Keratinocyte (primary cell): ENCODE results near the gene SYCP1. TPM values are rescaled to one million over a fixed set of nuclear protein-coding genes. Genes with fewer than 3 reads are reported as not detected.

Experiments used
- DNase-seq: peaks from one replicate; pipeline ENCODE4 v3.0.0-alpha.2; 2011; ENCODE audit warnings: low read depth, missing footprints, low spot score
- FAIRE-seq: peaks from 2 replicates; lab custom pipeline; 2011; peaks lifted over from hg19 to GRCh38; lab: Jason Lieb, UNC
- H2AFZ ChIP-seq: 2 replicates; pipeline ENCODE4 v1.6.0; 2012; ENCODE audit warnings: low read length, control low read depth, inconsistent platforms; ENCODE audit not compliant: control insufficient read depth
- H3K27ac ChIP-seq: 2 replicates; pipeline ENCODE4 v1.5.1; 2011; ENCODE audit warnings: low read length; ENCODE audit not compliant: control insufficient read depth, insufficient read depth
- H3K27me3 ChIP-seq: 3 replicates; pipeline ENCODE4 v1.6.0; 2011; ENCODE audit warnings: low read length; ENCODE audit not compliant: control insufficient read depth, insufficient read depth; ENCODE audit errors: extremely low read depth
- H3K36me3 ChIP-seq, 2 experiments: 2 replicates in 1 of 2; 3 replicates in 1 of 2; pipeline ENCODE4 v1.5.1; 2011; ENCODE audit warnings: low read length in 2 of 2, mild to moderate bottlenecking in 1 of 2; ENCODE audit not compliant: control insufficient read depth in 2 of 2, insufficient read depth in 2 of 2; ENCODE audit errors: extremely low read depth in 1 of 2
- H3K4me1 ChIP-seq: 3 replicates; pipeline ENCODE4 v1.5.1; 2011; ENCODE audit warnings: low read length; ENCODE audit not compliant: control insufficient read depth, insufficient read depth; ENCODE audit errors: extremely low read depth
- H3K4me2 ChIP-seq: 3 replicates; pipeline ENCODE4 v1.6.0; 2011; ENCODE audit warnings: low read depth, low read length; ENCODE audit not compliant: control insufficient read depth, insufficient read depth; ENCODE audit errors: extremely low read depth
- H3K4me3 ChIP-seq, 3 experiments: fragments of 200-600 bp in 1 of 3; sonication (generic) in 1 of 3; 2 replicates in 2 of 3; 3 replicates in 1 of 3; pipeline ENCODE4 v1.5.1; 2011 to 2016; ENCODE audit warnings: low read length in 3 of 3, mild to moderate bottlenecking in 3 of 3, control low read depth in 2 of 3, inconsistent platforms in 1 of 3, low read depth in 1 of 3, mixed read lengths in 1 of 3, mixed run types in 1 of 3, moderate library complexity in 1 of 3; ENCODE audit not compliant: control insufficient read depth in 2 of 3, insufficient read depth in 2 of 3; ENCODE audit errors: extremely low read depth in 1 of 3
- H3K79me2 ChIP-seq: 2 replicates; pipeline ENCODE4 v1.6.0; 2012; ENCODE audit warnings: low read length; ENCODE audit not compliant: control insufficient read depth, insufficient read depth
- H3K9ac ChIP-seq: 3 replicates; pipeline ENCODE4 v1.6.0; 2011; ENCODE audit warnings: low read length; ENCODE audit not compliant: control insufficient read depth, insufficient read depth; ENCODE audit errors: extremely low read depth
- H3K9me1 ChIP-seq: 3 replicates; pipeline ENCODE4 v1.6.0; 2011; ENCODE audit warnings: low read length; ENCODE audit not compliant: control insufficient read depth, insufficient read depth; ENCODE audit errors: extremely low read depth
- H3K9me3 ChIP-seq: 2 replicates; pipeline ENCODE4 v1.5.1; 2012; ENCODE audit warnings: low read depth, low read length; ENCODE audit not compliant: control insufficient read depth
- H4K20me1 ChIP-seq: 3 replicates; pipeline ENCODE4 v1.6.0; 2011; ENCODE audit warnings: low read length; ENCODE audit not compliant: control insufficient read depth, insufficient read depth; ENCODE audit errors: extremely low read depth
- CTCF ChIP-seq, 3 experiments: IDR thresholded peaks in 1 of 3; conservative IDR thresholded peaks in 1 of 3; optimal IDR thresholded peaks in 1 of 3; 2 replicates in 2 of 3; 3 replicates in 1 of 3; pipeline versions ENCODE3 to v1.5.1; 2011; ENCODE audit warnings: low read length in 3 of 3, mild to moderate bottlenecking in 3 of 3, moderate library complexity in 2 of 3, control low read depth in 1 of 3, inconsistent platforms in 1 of 3; ENCODE audit not compliant: insufficient read depth in 2 of 3; ENCODE audit errors: extremely low read depth in 1 of 3
- EZH2 ChIP-seq: IDR thresholded peaks from one replicate; pipeline ENCODE4 v1.6.1; 2012; ENCODE audit warnings: inconsistent platforms, mild to moderate bottlenecking, low read length, moderate library complexity
- dilution Hi-C: fragments of 300-500 bp; cut with MboI; formaldehyde crosslinking; loops from one replicate; pipeline ENCODE4 v1.7.0; 2020; ENCODE audit warnings: low sequenced_read_pairs; ENCODE audit not compliant: extremely low pct_ligation_motif_present
- polyA plus RNA-seq, 5 experiments: library from polyadenylated mRNA; depleted of rRNA in 3 of 5; stranded (reverse) in 3 of 5; stranded (forward) in 1 of 5; unstranded in 1 of 5; fragments of >200 nt; gene quantifications; 1 replicate in 1 of 5; 2 replicates in 3 of 5; 3 replicates in 1 of 5; pipeline versions ENCODE4 v1.2.1 to v1.2.3, GENCODE V29; 2011 to 2012; ENCODE audit warnings: missing spikeins in 2 of 5, low read depth in 1 of 5, low replicate concordance in 1 of 5

The SYCP1 gene
- polyA plus RNA-seq, 1 donor (not counting 4 experiments of a cell fraction or from before 2014, with no cell fraction given), result not detected

GRCh38 chr1:114959423-114959822 lies 104.8 kb downstream of the SYCP1 start:
- no peak overlapping the region for H3K4me2 ChIP-seq
- no peaks in the 10 kb centered on the region for H3K36me3 ChIP-seq
- no peak overlapping the region for H3K9ac ChIP-seq
- FAIRE-seq (no peak), DNase-seq (no peak)
- H3K79me2 ChIP-seq, result no peaks in the 10 kb centered on the region
- no peaks in the 10 kb centered on the region for H3K9me1 ChIP-seq
- no peaks in the 10 kb centered on the region for H3K9me3 ChIP-seq
- no peak for TF ChIP-seq EZH2
- TF ChIP-seq CTCF (optimal IDR thresholded peaks at IDR 0.05 in 1 of 3, IDR thresholded peaks at IDR 0.05 in 1 of 3, conservative IDR thresholded peaks at IDR 0.05 in 1 of 3; ENCODE audit: extremely low read depth in 1 of 3, insufficient read depth in 2 of 3, low read length in 3 of 3), result no peak
- H2AFZ ChIP-seq, result no peak overlapping the region
- no peaks in the 10 kb centered on the region for H4K20me1 ChIP-seq
- H3K4me3 ChIP-seq, result no peak overlapping the region
- H3K4me1 ChIP-seq, result no peaks in the 10 kb centered on the region
- peaks cover 7% of the 10 kb centered on the region for H3K27me3 ChIP-seq
- dilution Hi-C loops, result no loop called here
- H3K27ac ChIP-seq, result no peak overlapping the region

GRCh38 chr1:114976891-114977290 lies 122.2 kb downstream of the SYCP1 start:
- FAIRE-seq, result no peak
- Histone ChIP-seq H4K20me1 (no peaks in the 10 kb centered on the region), H3K27ac (no peak overlapping the region), H3K9me3 (no peaks in the 10 kb centered on the region), H2AFZ (no peak overlapping the region), H3K4me1 (no peaks in the 10 kb centered on the region), H3K27me3 (no peaks in the 10 kb centered on the region), H3K36me3 (no peaks in the 10 kb centered on the region), H3K4me2 (no peak overlapping the region), H3K9me1 (no peaks in the 10 kb centered on the region), H3K79me2 (no peaks in the 10 kb centered on the region), H3K9ac (no peak overlapping the region), H3K4me3 (no peak overlapping the region)
- DNase-seq, result no peak
- TF ChIP-seq EZH2, result no peak
- TF ChIP-seq CTCF (optimal IDR thresholded peaks at IDR 0.05 in 1 of 3, IDR thresholded peaks at IDR 0.05 in 1 of 3, conservative IDR thresholded peaks at IDR 0.05 in 1 of 3; ENCODE audit: extremely low read depth in 1 of 3, insufficient read depth in 2 of 3, low read length in 3 of 3), result no peak
- dilution Hi-C loops, result no loop called here
